Endothelial cell of coronary artery (primary cell): ENCODE measurements around the gene PTPN3. TPM values are rescaled to one million over a fixed set of nuclear protein-coding genes. Genes with fewer than 3 reads are reported as not detected.

Source experiments
- total RNA-seq: library from RNA; depleted of rRNA; stranded (reverse); fragments of >200 nt; gene quantifications from 2 replicates; pipeline ENCODE4 v1.2.3, GENCODE V29; 2014

The PTPN3 gene
- total RNA-seq: under 0.01 and 2.8 TPM in 2 replicates

GRCh38 chr9:109498195-109499092 is at the start of gene PTPN3:
Gene PTPN3, minus strand, starts transcription at chr9:109498307. Its CDS starts 34,873 bp downstream, at chr9:109463434.

Other genes with a start within 250 kb of the PTPN3 start
- gene EPB41L4B, start 177.2 kb downstream of the PTPN3 start, total RNA-seq: 1.2 and 1.3 TPM in 2 replicates